Measurements from ENCODE around the gene NEK1.
"Not testable (repeated sequence)": the region's sequence is repeated elsewhere in the genome, so short reads cannot be mapped to it uniquely, and the experiment has no call there.

NEK1 gene

DNA sequence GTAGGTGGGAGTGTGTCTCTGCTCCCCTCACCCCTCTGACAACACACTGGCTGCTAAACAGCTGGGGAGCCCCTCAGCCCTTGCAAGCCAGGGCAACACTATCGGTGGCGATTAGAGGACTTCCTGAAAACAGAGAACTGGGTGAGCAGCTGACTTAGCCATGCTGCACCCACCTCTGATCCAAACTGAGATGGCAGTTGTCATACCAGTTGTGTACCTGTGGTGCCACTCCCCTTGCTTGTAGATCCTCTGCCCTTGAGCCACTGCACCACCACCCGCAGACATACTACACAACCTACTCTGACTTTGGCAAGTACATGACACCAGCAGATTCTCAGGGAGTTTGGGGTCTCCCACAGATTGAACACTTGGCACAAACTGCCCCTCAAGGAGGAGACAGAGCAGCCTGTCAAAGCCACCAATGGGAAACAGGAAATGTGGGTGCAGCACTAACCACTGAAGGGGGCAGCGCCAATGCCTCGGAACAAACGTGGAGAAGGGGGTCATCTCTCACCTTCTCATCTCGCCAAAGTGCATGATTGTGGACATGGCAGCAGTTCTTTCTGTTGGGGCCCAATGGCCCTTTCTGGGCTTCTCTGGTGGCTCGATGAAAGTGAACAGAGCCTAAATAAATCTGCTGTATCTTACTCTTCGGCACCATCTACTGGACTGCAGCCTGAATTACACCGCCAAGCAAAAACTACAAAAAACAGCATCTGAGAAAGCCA lies 119.8 kb downstream of the NEK1 start:
- DNase-seq = peak; percentile 19 to 25

- DNase-seq = no peak
Observed at GRCh38 chr4:169491211-169491610, 121.2 kb downstream of the NEK1 start.

GRCh38 chr4:169489306-169489705 lies 123.1 kb downstream of the NEK1 start:
- DNase-seq = no peak

DNA sequence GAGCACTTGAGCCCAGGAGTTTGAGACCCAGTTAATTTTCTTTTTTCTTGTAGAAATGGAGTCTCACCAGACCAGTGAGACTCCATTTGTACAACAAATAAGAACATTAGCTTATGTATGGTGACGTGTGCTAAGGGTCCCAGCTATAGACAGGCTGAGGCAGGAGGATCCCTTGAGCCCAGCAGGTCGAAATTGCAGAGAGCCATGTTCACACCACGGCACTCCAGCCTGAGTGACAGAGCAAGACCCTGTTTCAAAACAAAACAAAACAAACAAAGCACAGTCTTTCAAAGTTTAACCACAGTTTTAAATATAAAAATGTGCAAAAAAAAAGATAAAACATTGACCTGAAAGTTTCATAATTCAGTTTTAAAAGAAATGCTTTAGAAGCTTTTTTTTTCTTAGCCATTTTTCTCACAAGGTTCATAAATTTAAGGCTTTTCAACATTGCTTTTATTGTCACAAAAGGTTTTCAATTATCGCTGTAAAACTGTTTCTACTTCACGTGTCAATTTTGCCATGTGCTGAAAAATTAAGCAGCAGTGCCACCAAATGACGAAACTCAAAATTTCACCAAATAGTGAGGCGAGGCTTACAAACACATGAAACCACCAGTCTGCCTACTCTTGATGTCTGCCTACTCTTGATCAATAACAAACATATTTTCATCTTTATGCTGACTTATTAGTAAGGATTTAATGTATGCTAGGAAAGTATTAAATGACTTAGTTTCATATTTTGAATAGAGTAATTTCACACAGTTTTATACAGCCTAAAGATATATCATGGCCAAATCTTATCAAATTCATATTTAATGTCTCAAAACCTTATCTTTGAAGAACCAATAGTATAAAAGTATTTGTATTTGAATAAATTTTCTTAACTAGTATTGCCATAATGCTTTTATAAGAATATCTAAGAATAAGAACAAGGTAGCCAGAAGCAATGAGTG lies 126.3 kb downstream of the NEK1 start:
- peak in 1 of 2 donors; percentile 19 for DNase-seq

- DNase-seq = no peak
Observed at GRCh38 chr4:169485086-169485485, 127.3 kb downstream of the NEK1 start.

- DNase-seq = no peak
Observed at GRCh38 chr4:169484485-169484884, 127.9 kb downstream of the NEK1 start.

DNA sequence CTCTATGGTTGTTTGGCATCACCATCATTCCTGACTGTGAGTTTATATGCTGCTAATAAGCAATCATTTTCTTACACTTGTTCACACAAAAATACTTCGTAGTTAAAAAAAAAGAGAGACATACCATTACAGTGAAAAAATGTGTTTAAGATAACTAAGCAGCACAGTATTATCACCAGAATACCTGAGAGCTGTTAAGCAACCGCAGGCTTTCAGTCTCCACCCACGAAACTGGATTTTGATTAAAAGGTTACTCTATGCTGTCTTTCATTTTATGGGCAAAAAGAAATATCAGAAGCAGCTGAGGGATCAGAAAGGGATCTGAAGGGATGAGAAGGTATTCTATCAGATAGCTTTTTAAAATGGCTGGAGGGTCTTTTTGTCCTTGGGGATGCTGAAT lies 148.3 kb downstream of the NEK1 start:
- DNase-seq = no peak

- no peak for DNase-seq
Observed at GRCh38 chr4:169460081-169460480, 152.3 kb downstream of the NEK1 start.

- no peak for DNase-seq
Observed at GRCh38 chr4:169458575-169458974, 153.8 kb downstream of the NEK1 start.

GRCh38 chr4:169452644-169453043 lies 159.7 kb downstream of the NEK1 start:
- not testable (repeated sequence) for DNase-seq

- DNase-seq = not testable (repeated sequence)
Observed at GRCh38 chr4:169448935-169449334, 163.4 kb downstream of the NEK1 start.

- DNase-seq = no peak
Observed at GRCh38 chr4:169446824-169447223, 165.6 kb downstream of the NEK1 start.

GRCh38 chr4:169443748-169444147 lies 168.6 kb downstream of the NEK1 start:
- no peak for DNase-seq

DNA sequence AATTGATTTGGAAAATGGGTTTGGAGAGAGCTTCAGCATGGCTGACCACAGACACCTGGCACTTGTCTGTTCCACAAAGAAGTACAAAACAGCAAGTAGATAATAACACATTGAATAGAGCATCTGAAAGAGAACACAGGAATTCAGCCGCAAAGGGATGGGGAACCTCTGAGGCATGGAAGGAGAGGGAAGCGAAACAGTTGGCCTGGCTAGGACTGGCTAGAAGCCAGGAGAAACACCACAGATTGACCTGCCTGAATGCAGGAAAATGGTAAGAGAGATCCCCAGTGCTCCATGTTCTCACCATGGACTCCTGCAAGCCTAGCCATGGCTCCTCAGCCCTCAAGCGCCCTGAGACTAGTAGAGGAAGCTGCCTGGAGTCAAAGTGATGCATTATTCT lies 171.9 kb downstream of the NEK1 start:
- no peak for DNase-seq

DNA sequence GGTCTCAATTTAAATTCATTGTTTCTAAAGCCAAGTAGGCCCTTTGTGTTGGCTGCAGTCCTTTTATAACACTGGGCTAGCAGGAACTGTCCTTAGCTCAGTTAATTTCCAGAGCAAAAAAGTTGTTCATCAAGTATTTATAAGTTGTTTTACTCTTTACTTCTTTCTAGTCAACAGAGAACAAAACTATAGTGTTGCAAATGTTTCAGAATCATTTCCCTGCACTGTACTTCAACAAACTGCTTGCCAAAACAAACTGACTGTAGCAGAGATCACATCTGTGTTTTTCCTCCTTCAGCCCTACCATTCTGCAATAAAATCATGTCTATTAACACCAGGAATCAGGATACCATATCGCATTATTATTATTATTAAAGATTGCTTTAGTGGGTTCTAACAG lies 173.1 kb downstream of the NEK1 start:
- DNase-seq = no peak

- DNase-seq = no peak
Observed at GRCh38 chr4:169438057-169438480, 174.3 kb downstream of the NEK1 start.

DNA sequence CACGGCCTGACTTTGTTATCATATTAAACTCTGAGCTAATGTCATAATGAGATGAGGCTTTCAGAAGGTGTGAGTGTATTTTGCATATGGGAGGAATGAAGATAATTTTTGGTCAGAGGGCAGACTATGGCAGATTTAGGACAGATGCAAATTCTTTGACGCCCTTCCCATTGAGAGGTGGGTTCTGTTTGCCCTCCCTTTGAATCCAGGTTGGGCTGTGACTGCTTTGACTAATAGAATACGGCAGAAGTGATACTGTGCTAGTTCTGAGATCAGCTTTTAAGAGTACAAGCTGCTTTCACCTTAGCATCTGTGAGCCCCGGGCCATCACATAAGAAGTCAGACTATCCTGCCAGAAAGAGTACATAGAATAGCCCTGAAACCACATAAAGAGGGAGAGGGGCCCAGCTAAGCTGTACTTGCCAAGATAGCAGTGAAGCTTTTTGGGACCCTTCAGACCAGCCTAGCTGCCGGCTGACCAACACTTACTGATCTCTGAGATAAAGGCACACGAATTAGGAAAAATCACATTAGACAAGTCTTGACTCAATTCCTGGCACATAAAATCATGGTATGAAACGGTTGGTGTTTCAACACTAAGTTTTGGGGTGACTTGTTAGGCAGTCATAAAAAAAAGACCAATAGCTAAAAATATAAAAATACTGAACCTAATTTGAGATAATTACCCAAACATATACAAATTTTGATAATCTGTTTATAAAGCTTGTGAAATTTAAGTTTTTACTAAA lies 174.9 kb downstream of the NEK1 start:
- DNase-seq = no peak

DNA sequence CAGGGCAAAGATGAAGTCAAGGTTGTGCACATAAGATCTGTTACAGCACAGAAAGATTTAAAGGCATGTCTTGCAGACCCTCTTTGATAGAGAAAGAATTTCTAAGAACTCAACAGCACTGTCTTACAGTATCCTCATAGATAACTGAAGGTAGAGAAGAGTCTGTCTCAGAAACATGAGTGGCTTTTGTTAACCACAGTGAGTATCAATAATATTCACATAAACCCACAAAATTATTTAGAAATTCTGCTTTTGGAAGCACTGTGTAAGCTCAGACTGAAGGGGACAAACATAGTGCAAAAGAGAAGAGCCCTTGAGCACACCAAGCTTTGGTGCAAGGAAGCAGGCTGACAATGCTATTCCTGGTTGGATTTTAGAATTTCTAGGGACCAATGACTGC lies 175.6 kb downstream of the NEK1 start:
- no peak for DNase-seq

- no peak for DNase-seq
Observed at GRCh38 chr4:169428376-169428775, 184.0 kb downstream of the NEK1 start.

GRCh38 chr4:169427727-169428126 lies 184.7 kb downstream of the NEK1 start:
- not testable (repeated sequence) for DNase-seq

GRCh38 chr4:169420291-169420690 lies 192.1 kb downstream of the NEK1 start:
- DNase-seq = no peak

DNA sequence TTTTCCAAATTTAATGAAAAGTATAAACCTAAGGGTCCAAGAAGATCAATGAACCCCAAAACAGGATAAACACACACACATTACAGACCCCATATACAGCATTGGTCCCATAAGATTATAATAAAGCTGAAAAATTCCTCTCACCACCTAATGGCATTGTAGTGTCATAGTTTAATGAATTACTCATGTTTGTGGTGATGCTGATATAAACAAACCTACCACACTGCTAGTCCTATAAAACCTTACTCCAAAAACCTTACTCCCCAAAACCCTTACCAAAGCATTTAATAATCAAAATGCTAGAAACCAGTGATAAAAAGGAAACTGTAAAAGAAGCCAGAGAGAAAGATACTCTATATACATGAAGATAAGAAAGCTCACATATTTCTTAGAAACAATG lies 193.5 kb downstream of the NEK1 start:
- DNase-seq = no peak

DNA sequence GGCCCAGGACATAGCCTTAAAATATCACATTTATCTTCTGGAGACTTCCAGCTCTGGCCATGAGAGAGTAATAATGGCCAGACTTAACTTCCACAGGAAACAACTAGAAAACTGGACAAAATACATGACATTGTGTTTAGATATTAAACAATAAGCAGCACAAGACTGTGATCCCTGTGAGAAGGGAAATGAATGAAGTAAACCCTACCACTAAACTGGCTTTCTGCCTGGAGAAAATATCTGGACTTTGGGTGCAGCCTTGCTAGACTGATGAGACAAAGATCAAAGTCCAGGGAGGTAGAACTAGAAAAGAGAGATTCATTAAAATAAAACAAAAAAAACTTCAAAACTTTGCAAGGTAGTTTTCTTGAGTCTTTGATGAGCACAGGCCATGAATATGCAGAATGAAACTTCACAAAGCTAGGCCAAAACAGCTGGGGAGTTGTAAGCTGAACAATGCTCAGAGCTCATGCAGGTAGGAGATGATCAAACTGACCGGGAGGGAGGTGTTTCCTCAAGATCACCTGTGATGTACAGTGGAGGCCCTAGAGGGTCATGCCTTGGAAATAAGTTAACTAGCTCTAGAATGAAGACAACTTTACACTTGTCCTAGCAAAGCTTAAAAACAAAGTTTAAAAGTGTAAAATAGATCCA lies 194.6 kb downstream of the NEK1 start:
- DNase-seq = no peak
